ENCODE results near the gene SNORC. TPM values are rescaled to one million over a fixed set of nuclear protein-coding genes. Genes with fewer than 3 reads are reported as not detected.

SNORC gene
- total RNA-seq, 6 donors from 2014 or later, result 0.20 to 2.1 (median 1.0) TPM

GRCh38 chr2:232854082-232854481 is 16.0 kb upstream of the SNORC start:
- Histone ChIP-seq H3K4me1 (peaks cover 0 to 9% (median 2%) of the 10 kb centered on the region in 4 donors), H3K36me3 (peaks cover 39 to 92% (median 61%) of the 10 kb centered on the region in 4 donors), H3K9me3 (no peaks in the 10 kb centered on the region), H3K27ac (no peak overlapping the region), H3K4me3 (no peak overlapping the region), H3K27me3 (no peaks in the 10 kb centered on the region)
- no peak for TF ChIP-seq EP300 (IDR thresholded peaks at IDR 0.05)
- no peak for TF ChIP-seq POLR2A (IDR thresholded peaks at IDR 0.05)
- TF ChIP-seq, protein P1, sequence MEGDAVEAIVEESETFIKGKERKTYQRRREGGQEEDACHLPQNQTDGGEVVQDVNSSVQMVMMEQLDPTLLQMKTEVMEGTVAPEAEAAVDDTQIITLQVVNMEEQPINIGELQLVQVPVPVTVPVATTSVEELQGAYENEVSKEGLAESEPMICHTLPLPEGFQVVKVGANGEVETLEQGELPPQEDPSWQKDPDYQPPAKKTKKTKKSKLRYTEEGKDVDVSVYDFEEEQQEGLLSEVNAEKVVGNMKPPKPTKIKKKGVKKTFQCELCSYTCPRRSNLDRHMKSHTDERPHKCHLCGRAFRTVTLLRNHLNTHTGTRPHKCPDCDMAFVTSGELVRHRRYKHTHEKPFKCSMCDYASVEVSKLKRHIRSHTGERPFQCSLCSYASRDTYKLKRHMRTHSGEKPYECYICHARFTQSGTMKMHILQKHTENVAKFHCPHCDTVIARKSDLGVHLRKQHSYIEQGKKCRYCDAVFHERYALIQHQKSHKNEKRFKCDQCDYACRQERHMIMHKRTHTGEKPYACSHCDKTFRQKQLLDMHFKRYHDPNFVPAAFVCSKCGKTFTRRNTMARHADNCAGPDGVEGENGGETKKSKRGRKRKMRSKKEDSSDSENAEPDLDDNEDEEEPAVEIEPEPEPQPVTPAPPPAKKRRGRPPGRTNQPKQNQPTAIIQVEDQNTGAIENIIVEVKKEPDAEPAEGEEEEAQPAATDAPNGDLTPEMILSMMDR (IDR thresholded peaks at IDR 0.05), result no peak
- TF ChIP-seq POLR2AphosphoS5 (IDR thresholded peaks at IDR 0.05), result no peak
- peak in 1 of 2 donors; percentile 32 for ATAC-seq (ENCODE audit: low FRiP score in 2 of 2)
- DNase-seq, result peak in 1 of 2 donors; percentile 52
- WGBS, 2 donors, result 42 to 54% methylated on average over 7 of the region's 7 CpGs

DNA sequence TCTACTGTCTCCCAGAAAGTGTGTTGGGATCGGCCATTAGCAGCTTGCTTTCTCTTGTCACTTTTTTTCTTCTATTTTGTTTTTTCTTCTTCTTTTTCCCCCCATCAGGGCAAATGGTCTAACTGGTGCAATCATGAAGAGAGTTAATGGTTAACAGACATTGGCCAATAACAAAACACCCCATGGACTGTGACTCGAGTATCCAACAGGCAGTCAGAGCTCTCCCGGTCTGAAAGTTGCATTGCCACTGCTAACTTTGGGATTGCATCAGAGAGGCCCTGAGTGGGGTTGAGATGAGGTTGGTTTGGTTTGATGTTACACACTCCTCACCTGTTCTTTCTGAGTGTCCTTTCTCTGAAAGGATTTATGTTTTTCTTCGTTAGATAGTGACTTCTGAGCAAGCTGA is 12.9 kb upstream of the SNORC start:
- ATAC-seq (ENCODE audit: low FRiP score in 2 of 2) (no peak), DNase-seq (peak in 1 of 2 donors; percentile 53)
- WGBS, 2 donors, result 59 to 74% methylated on average over 4 of the region's 4 CpGs
- Histone ChIP-seq H3K9me3 (no peaks in the 10 kb centered on the region), H3K27ac (no peak overlapping the region), H3K36me3 (peaks cover 31 to 72% (median 34%) of the 10 kb centered on the region in 4 donors), H3K4me3 (no peak overlapping the region), H3K27me3 (no peaks in the 10 kb centered on the region), H3K4me1 (peaks cover 0 to 9% (median 2%) of the 10 kb centered on the region in 4 donors)
- no peak for TF ChIP-seq EP300 (IDR thresholded peaks at IDR 0.05)
- no peak for TF ChIP-seq POLR2A (IDR thresholded peaks at IDR 0.05)
- TF ChIP-seq POLR2AphosphoS5 (IDR thresholded peaks at IDR 0.05), result no peak
- TF ChIP-seq, protein P1 (IDR thresholded peaks at IDR 0.05), result no peak

DNA sequence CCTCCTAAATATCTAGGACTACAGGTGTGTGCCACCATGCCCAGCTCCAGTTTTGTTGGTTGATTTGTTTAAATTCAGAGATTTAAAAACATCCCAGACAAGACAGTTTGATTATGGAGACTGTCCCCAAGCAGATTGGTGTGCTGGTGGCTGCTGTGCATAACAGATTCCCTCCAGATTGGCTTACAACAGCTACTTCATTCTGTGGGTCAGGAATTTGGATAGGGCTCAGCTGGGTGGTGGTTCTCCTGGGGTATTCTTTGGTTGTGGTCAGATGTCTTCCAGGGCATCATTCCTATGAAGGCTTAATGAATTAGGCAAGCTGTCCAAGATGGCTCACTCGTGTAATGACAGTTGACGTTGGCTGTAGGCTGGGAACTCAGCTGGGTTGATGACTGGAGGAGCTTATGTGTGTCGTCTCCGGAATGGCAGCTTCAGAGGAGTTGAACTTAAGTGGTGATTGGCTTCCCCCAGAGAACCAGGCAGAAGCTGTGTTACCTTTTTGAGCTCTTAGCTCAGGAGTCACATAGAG is 10.6 kb upstream of the SNORC start:
- Histone ChIP-seq H3K27me3 (no peaks in the 10 kb centered on the region), H3K36me3 (peaks cover 29 to 51% (median 32%) of the 10 kb centered on the region in 4 donors), H3K27ac (no peak overlapping the region), H3K4me1 (no peaks in the 10 kb centered on the region), H3K9me3 (no peaks in the 10 kb centered on the region), H3K4me3 (no peak overlapping the region)
- DNase-seq (no peak), ATAC-seq (ENCODE audit: low FRiP score in 2 of 2) (no peak)
- TF ChIP-seq POLR2AphosphoS5 (IDR thresholded peaks at IDR 0.05) (no peak), EP300 (IDR thresholded peaks at IDR 0.05) (no peak), POLR2A (IDR thresholded peaks at IDR 0.05) (no peak)
- TF ChIP-seq, protein P1 (IDR thresholded peaks at IDR 0.05), result no peak
- 92 to 94% methylated on average over 4 of the region's 4 CpGs for WGBS, 2 donors

DNA sequence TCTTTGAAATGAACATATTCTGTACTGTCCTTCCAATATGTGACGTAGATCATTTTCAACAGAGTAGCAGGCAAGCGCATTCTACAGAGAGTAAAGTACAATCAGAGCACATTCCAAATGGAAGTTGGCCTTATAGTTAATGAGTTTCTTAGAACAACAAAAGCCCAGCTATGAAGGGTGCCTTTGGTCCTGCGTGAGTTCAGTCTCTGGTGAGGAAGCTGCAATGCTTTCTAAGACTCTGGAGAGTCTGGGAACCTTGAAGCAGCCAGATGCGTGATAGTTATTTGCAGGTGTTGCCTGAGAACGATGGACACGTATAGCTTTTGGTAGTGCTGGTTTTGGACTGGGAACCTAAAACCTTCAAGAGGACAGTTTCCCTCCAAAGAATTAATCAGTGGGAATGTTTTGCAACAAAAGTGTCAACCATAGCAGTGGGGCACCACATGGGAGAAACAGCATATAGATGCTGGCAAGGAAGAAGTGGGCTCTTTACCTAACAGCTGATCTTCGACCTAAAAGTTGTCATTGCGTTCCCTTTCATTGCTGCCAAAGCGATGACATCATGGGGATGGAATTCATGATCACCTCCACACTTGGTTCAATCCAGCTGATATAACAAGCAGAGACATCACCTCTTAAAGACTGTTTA is 9.3 kb upstream of the SNORC start:
- Histone ChIP-seq H3K27me3 (no peaks in the 10 kb centered on the region), H3K36me3 (peaks cover 24 to 45% (median 31%) of the 10 kb centered on the region in 4 donors), H3K9me3 (no peaks in the 10 kb centered on the region), H3K4me3 (no peak overlapping the region), H3K27ac (no peak overlapping the region), H3K4me1 (no peaks in the 10 kb centered on the region)
- ATAC-seq (ENCODE audit: low FRiP score in 2 of 2) (no peak), DNase-seq (no peak)
- no peak for TF ChIP-seq POLR2A (IDR thresholded peaks at IDR 0.05)
- TF ChIP-seq, protein P1 (IDR thresholded peaks at IDR 0.05), result no peak
- no peak for TF ChIP-seq POLR2AphosphoS5 (IDR thresholded peaks at IDR 0.05)
- WGBS, 2 donors, result 95 to 97% methylated on average over 9 of the region's 9 CpGs
